H1 (cell line): ENCODE results near the gene FCGR3B. TPM values are rescaled to one million over a fixed set of nuclear protein-coding genes. Genes with fewer than 3 reads are reported as not detected.
"Not testable (repeated sequence)": the region's sequence is repeated elsewhere in the genome, so short reads cannot be mapped to it uniquely, and the experiment has no call there.

Source experiments
- CTCF ChIA-PET: fragments of 300-600 bp; sonication (Branson Sonifier 250); formaldehyde crosslinking; loops from one replicate; lab custom pipeline; 2021; ENCODE audit not compliant: partially characterized antibody; lab: Charles Lee
- POLR2A ChIA-PET: fragments of 300-600 bp; sonication (Branson Sonifier 250); formaldehyde crosslinking; loops from one replicate; lab custom pipeline; 2021; ENCODE audit warnings: inconsistent platforms; ENCODE audit not compliant: partially characterized antibody; lab: Charles Lee
- DNase-seq, 2 experiments: peaks; one replicate each; pipeline versions ENCODE4 v3.0.0 to v3.0.0-alpha.2; 2010 to 2022; ENCODE audit warnings: low spot score in 2 of 2, low read depth in 1 of 2, mixed read lengths in 1 of 2
- FAIRE-seq: peaks from 2 replicates; lab custom pipeline; 2011; peaks lifted over from hg19 to GRCh38; lab: Jason Lieb, UNC
- H2AFZ ChIP-seq: 2 replicates; pipeline ENCODE4 v1.8.1; 2012; ENCODE audit warnings: low read length, inconsistent platforms
- H2AK5ac ChIP-seq: 2 replicates; pipeline ENCODE4 v1.6.1; 2013; ENCODE audit warnings: low read depth, low read length
- H2BK120ac ChIP-seq: replicated peaks from 2 replicates; pipeline ENCODE3; 2013; ENCODE audit warnings: low read depth, low read length, inconsistent platforms
- H2BK12ac ChIP-seq: 2 replicates; pipeline ENCODE4 v1.6.1; 2013; ENCODE audit warnings: low read depth, low read length
- H2BK15ac ChIP-seq: 2 replicates; pipeline ENCODE4 v1.6.1; 2013; ENCODE audit warnings: low read length
- H2BK20ac ChIP-seq: 2 replicates; pipeline ENCODE4 v1.6.1; 2013; ENCODE audit warnings: low read length
- H2BK5ac ChIP-seq: 2 replicates; pipeline ENCODE4 v1.6.1; 2013; ENCODE audit warnings: low read depth, low read length
- H3K14ac ChIP-seq: 2 replicates; pipeline ENCODE4 v1.6.1; 2013; ENCODE audit warnings: inconsistent platforms; ENCODE audit not compliant: insufficient read length
- H3K18ac ChIP-seq: 2 replicates; pipeline ENCODE4 v1.6.1; 2013; ENCODE audit warnings: low read length; ENCODE audit errors: extremely low read depth
- H3K23ac ChIP-seq: 2 replicates; pipeline ENCODE4 v1.6.1; 2013; ENCODE audit warnings: inconsistent platforms; ENCODE audit not compliant: insufficient read length
- H3K23me2 ChIP-seq: 2 replicates; pipeline ENCODE4 v1.6.1; 2013; ENCODE audit warnings: low read depth, low read length
- H3K27ac ChIP-seq: 2 replicates; pipeline ENCODE4 v1.6.1; 2011; ENCODE audit warnings: low read depth, low read length, inconsistent platforms
- H3K27me3 ChIP-seq, 4 experiments: replicated peaks in 1 of 4; 1 replicate in 1 of 4; 2 replicates in 3 of 4; pipeline versions ENCODE4 v1.6.1 to v1.8.1; 2011 to 2013; ENCODE audit warnings: low read length in 3 of 4, mild to moderate bottlenecking in 3 of 4, inconsistent platforms in 2 of 4, mixed read lengths in 2 of 4, moderate library complexity in 1 of 4; ENCODE audit not compliant: control insufficient read depth in 3 of 4, insufficient read depth in 3 of 4; ENCODE audit errors: extremely low read depth in 1 of 4
- H3K36me3 ChIP-seq, 4 experiments: 2 replicates each; pipeline versions ENCODE4 v1.6.1 to v1.8.1; 2011 to 2013; ENCODE audit warnings: mild to moderate bottlenecking in 4 of 4, low read length in 3 of 4, moderate library complexity in 2 of 4, control low read depth in 1 of 4, inconsistent platforms in 1 of 4; ENCODE audit not compliant: insufficient read depth in 4 of 4, control insufficient read depth in 2 of 4
- H3K4ac ChIP-seq: replicated peaks from 2 replicates; pipeline ENCODE3; 2013; ENCODE audit warnings: low read length, low read depth, mixed read lengths, inconsistent platforms; ENCODE audit not compliant: insufficient read length
- H3K4me1 ChIP-seq, 4 experiments: replicated peaks in 1 of 4; 1 replicate in 1 of 4; 2 replicates in 3 of 4; pipeline versions ENCODE4 v1.6.1 to v1.8.1; 2011 to 2013; ENCODE audit warnings: low read length in 3 of 4, inconsistent platforms in 2 of 4, mixed read lengths in 1 of 4; ENCODE audit not compliant: insufficient read depth in 4 of 4, control insufficient read depth in 3 of 4
- H3K4me2 ChIP-seq, 2 experiments: 2 replicates each; pipeline versions ENCODE4 v1.6.1 to v1.8.1; 2011 to 2013; ENCODE audit warnings: low read depth in 2 of 2, low read length in 2 of 2, control low read depth in 1 of 2, inconsistent platforms in 1 of 2, mild to moderate bottlenecking in 1 of 2; ENCODE audit not compliant: insufficient read depth in 1 of 2
- H3K4me3 ChIP-seq, 4 experiments: fragments of 200-600, 300-600 bp in 1 of 4; sonication (generic), shearing (Covaris generic), sonication (Bioruptor Twin) in 1 of 4; 2 replicates each; pipeline versions ENCODE4 v1.5.1 to v1.8.1; 2011 to 2016; ENCODE audit warnings: low read length in 4 of 4, low read depth in 3 of 4, control low read depth in 2 of 4, inconsistent platforms in 2 of 4, mild to moderate bottlenecking in 2 of 4, mixed read lengths in 1 of 4, moderate library complexity in 1 of 4; ENCODE audit not compliant: insufficient read depth in 2 of 4; ENCODE audit errors: extremely low read depth in 1 of 4
- H3K56ac ChIP-seq: replicated peaks from 2 replicates; pipeline ENCODE3; 2013; ENCODE audit warnings: low read depth, mild to moderate bottlenecking, mixed read lengths, low read length, inconsistent platforms; ENCODE audit not compliant: insufficient read length
- H3K79me1 ChIP-seq: 2 replicates; pipeline ENCODE4 v1.6.1; 2013; ENCODE audit warnings: low read depth, low read length, control low read depth
- H3K79me2 ChIP-seq, 2 experiments: 2 replicates each; pipeline versions ENCODE4 v1.6.1 to v1.8.1; 2012 to 2013; ENCODE audit warnings: low read length in 2 of 2, mild to moderate bottlenecking in 2 of 2, inconsistent platforms in 1 of 2; ENCODE audit not compliant: insufficient read depth in 2 of 2, control insufficient read depth in 1 of 2
- H3K9ac ChIP-seq, 4 experiments: replicated peaks in 1 of 4; 1 replicate in 1 of 4; 2 replicates in 3 of 4; pipeline versions ENCODE4 v1.6.1 to v1.8.1; 2011 to 2013; ENCODE audit warnings: low read depth in 3 of 4, low read length in 3 of 4, control low read depth in 2 of 4, mild to moderate bottlenecking in 2 of 4, moderate library complexity in 2 of 4, inconsistent platforms in 1 of 4; ENCODE audit errors: extremely low read depth in 1 of 4
- H3K9me3 ChIP-seq, 2 experiments: 2 replicates each; pipeline versions ENCODE4 v1.6.1 to v1.8.1; 2012 to 2013; ENCODE audit warnings: mild to moderate bottlenecking in 2 of 2, moderate library complexity in 2 of 2, control low read depth in 1 of 2, inconsistent platforms in 1 of 2, low read depth in 1 of 2, low read length in 1 of 2, mixed read lengths in 1 of 2; ENCODE audit not compliant: insufficient read depth in 2 of 2
- H4K20me1 ChIP-seq, 2 experiments: replicated peaks in 1 of 2; 2 replicates each; pipeline versions ENCODE3 to v1.8.1; 2011 to 2013; ENCODE audit warnings: inconsistent platforms in 2 of 2, low read length in 2 of 2, mild to moderate bottlenecking in 1 of 2; ENCODE audit not compliant: insufficient read depth in 2 of 2, control insufficient read depth in 1 of 2
- H4K5ac ChIP-seq: 2 replicates; pipeline ENCODE4 v1.6.1; 2013; ENCODE audit warnings: low read length, low read depth, mixed read lengths, inconsistent platforms; ENCODE audit not compliant: insufficient read length
- H4K8ac ChIP-seq: 2 replicates; pipeline ENCODE4 v1.8.0; 2013; ENCODE audit warnings: mild to moderate bottlenecking, moderate library complexity, low read length, inconsistent platforms; ENCODE audit not compliant: insufficient read depth; ENCODE audit errors: extremely low read depth
- H4K91ac ChIP-seq: replicated peaks from 2 replicates; pipeline ENCODE3; 2013; ENCODE audit warnings: low read length, mixed read lengths, inconsistent platforms; ENCODE audit not compliant: insufficient read length
- ASH2L ChIP-seq: fragments of 200-600, 300-600 bp; sonication (generic); IDR thresholded peaks from one replicate; pipeline ENCODE4 v1.7.1; 2017; ENCODE audit warnings: low read length
- CEBPB ChIP-seq: IDR thresholded peaks from 2 replicates; pipeline ENCODE4 v1.6.1; 2012; ENCODE audit warnings: low read depth, low read length
- E2F6 ChIP-seq: IDR thresholded peaks from 2 replicates; pipeline ENCODE4 v1.6.1; 2012; ENCODE audit warnings: inconsistent platforms
- NANOG ChIP-seq: IDR thresholded peaks from 2 replicates; pipeline ENCODE4 v1.6.1; 2011; ENCODE audit warnings: low read length, low read depth, mild to moderate bottlenecking, inconsistent platforms; ENCODE audit not compliant: insufficient read depth, poor library complexity, severe bottlenecking
- NRF1 ChIP-seq: IDR thresholded peaks from 2 replicates; pipeline ENCODE4 v1.6.1; 2011; ENCODE audit warnings: mild to moderate bottlenecking, low read depth, low read length, improper control_type of control experiment
- POLR2AphosphoS5 ChIP-seq: IDR thresholded peaks from 2 replicates; pipeline ENCODE4 v1.6.1; 2011; ENCODE audit warnings: low read depth, low read length
- RBBP5 ChIP-seq: IDR thresholded peaks from 2 replicates; pipeline ENCODE4 v1.7.1; 2012; ENCODE audit warnings: low read depth, mild to moderate bottlenecking, inconsistent platforms, low read length, moderate library complexity, borderline replicate concordance
- SUZ12 ChIP-seq: fragments of 200-600 bp; sonication (generic); IDR thresholded peaks from 2 replicates; pipeline ENCODE4 v1.6.1; 2012; ENCODE audit warnings: mild to moderate bottlenecking, inconsistent platforms, low read length, moderate library complexity, mixed read lengths
- TBP ChIP-seq: IDR thresholded peaks from 2 replicates; pipeline ENCODE4 v1.6.1; 2011; ENCODE audit warnings: low read depth, low read length, improper control_type of control experiment
- TEAD4 ChIP-seq: IDR thresholded peaks from 2 replicates; pipeline ENCODE4 v1.6.1; 2012; ENCODE audit warnings: low read depth, low read length, inconsistent platforms, mixed read lengths
- YY1 ChIP-seq: IDR thresholded peaks from 2 replicates; pipeline ENCODE4 v1.6.1; 2011; ENCODE audit warnings: low read depth, mild to moderate bottlenecking, low read length
- WGBS, 2 experiments: shearing (Covaris generic) in 1 of 2; methylation state at CpG; one replicate each; pipeline versions ENCODE4 v1.1.6 to v1.1.7; 2013 to 2015; ENCODE audit warnings: low lambda C conversion rate in 2 of 2, mixed read lengths in 2 of 2, inconsistent platforms in 1 of 2, low coverage in 1 of 2, missing lambda C conversion rate in 1 of 2; ENCODE audit not compliant: insufficient replicate concordance in 2 of 2, insufficient coverage in 1 of 2, insufficient read length in 1 of 2; ENCODE audit errors: extremely low coverage in 1 of 2, missing lambda C conversion rate in 1 of 2; 5-methylcytosine and 5-hydroxymethylcytosine counted together
- polyA plus RNA-seq, 7 experiments: library from polyadenylated mRNA; depleted of rRNA in 3 of 7; stranded (reverse) in 5 of 7; unstranded in 2 of 7; fragments of >200 nt in 5 of 7; fragments of 200-250 nt in 2 of 7; gene quantifications; 1 replicate in 5 of 7; 2 replicates in 1 of 7; 4 replicates in 1 of 7; pipeline versions ENCODE4 v1.2.1 to v1.2.3, GENCODE V29; 2011 to 2013; ENCODE audit warnings: missing spikeins in 2 of 7, mixed read lengths in 2 of 7
- total RNA-seq: library from RNA; stranded (reverse); fragmentation: NEBNext Ultra II Directional; extraction: Animal tissue kit (Norgen Biotek cat#: 25700); gene quantifications from 2 replicates; pipeline ENCODE4 v1.2.1, GENCODE V29; 2021

FCGR3B gene
- total and polyA plus RNA-seq, 2 of the 8 experiments (the other 6 are each of a cell fraction or from before 2014, with no cell fraction given): not detected

GRCh38 chr1:161621181-161622000, 9.6 kb downstream of the FCGR3B start:
- H3K14ac ChIP-seq: not testable (repeated sequence)
- WGBS, 2 experiments: 4% methylated on average over 41 of the region's 41 CpGs; no CpG with 5 or more reads in 1 of the 2 experiments
- TF ChIP-seq E2F6 (peak; percentile 34; the same call in 1 of the 2 replicates), CEBPB (peak; percentile 40; the same call in 1 of the 2 replicates), TEAD4 (0 out of 2 replicates have a peak, but pooled peaks have one; percentile 56), ASH2L (peak; percentile 92), YY1 (peak; percentile 55), SUZ12 (peak; percentile 25; the same call in 1 of the 2 replicates), NRF1 (peak; percentile 45; the same call in 1 of the 2 replicates), RBBP5 (peak; percentile 95), TBP (peak; percentile 100), NANOG (peak; percentile 22), POLR2AphosphoS5 (0 out of 2 replicates have a peak, but pooled peaks have one; percentile 31)

More at GRCh38 chr1:161621181-161622000, 9.6 kb downstream of the FCGR3B start:
- peak; percentile 92 to 97 for DNase-seq
- H3K4me1 ChIP-seq, H2BK120ac ChIP-seq, H3K27ac ChIP-seq, H3K36me3 ChIP-seq, H2BK15ac ChIP-seq, CTCF ChIA-PET, H3K27me3 ChIP-seq, H3K79me1 ChIP-seq, H2AK5ac ChIP-seq, H3K56ac ChIP-seq, H3K23me2 ChIP-seq, H2BK20ac ChIP-seq, H4K91ac ChIP-seq, H3K79me2 ChIP-seq, H4K5ac ChIP-seq, H3K23ac ChIP-seq, H4K20me1 ChIP-seq, H3K4ac ChIP-seq: not testable (repeated sequence)
- Histone ChIP-seq H3K9me3 (peaks cover 0 to 12% of the 10 kb centered on the region in 2 experiments; a peak in 1 of 4 replicates), H2AFZ (peak overlapping the region; percentile 88), H2BK12ac (peak overlapping the region; percentile 10; the same call in 1 of the 2 replicates), H3K18ac (peak overlapping the region; percentile 84; the same call in 1 of the 2 replicates), H2BK5ac (0 out of 2 replicates have a peak overlapping the region, but pooled peaks have one; percentile 6), H4K8ac (peak overlapping the region; percentile 46; the same call in 1 of the 2 replicates), H3K4me3 (peak overlapping the region; percentile 63 to 89 (median 74)), H3K4me2 (peak overlapping the region; percentile 72 to 88), H3K9ac (peak overlapping the region; percentile 40 to 73 (median 48); a peak in 6 of 7 replicates)
- POLR2A ChIA-PET: interaction anchor here (1.2 to 1.8 kb wide), 2 partner anchors 9 to 89 kb away, joined by 3 to 7 read pairs; no protein-coding TSS in a partner anchor
- FAIRE-seq: peak; percentile 68
